GM18507 (cell line): ENCODE data around the gene NKAIN4.

Source experiments
- DNase-seq: peaks from one replicate; pipeline ENCODE4 v3.0.0; 2011; ENCODE audit warnings: low read depth; ENCODE audit not compliant: insufficient read length; ENCODE audit errors: extremely low spot score
- FAIRE-seq: peaks from 2 replicates; lab custom pipeline; 2011; peaks lifted over from hg19 to GRCh38; lab: Jason Lieb, UNC

Gene NKAIN4

GRCh38 chr20:63210011-63210605 is 44.2 kb downstream of the NKAIN4 start:
- DNase-seq (no peak), FAIRE-seq (no peak)

GRCh38 chr20:63208346-63208909 is 45.8 kb downstream of the NKAIN4 start:
- DNase-seq (no peak), FAIRE-seq (no peak)

- DNase-seq, result no peak
- FAIRE-seq, result no peak
Observed at GRCh38 chr20:63206878-63207277, 47.4 kb downstream of the NKAIN4 start.

- DNase-seq, result no peak
- FAIRE-seq, result no peak
Observed at GRCh38 chr20:63205896-63206295, 48.4 kb downstream of the NKAIN4 start.

GRCh38 chr20:63204362-63204761 is 49.9 kb downstream of the NKAIN4 start:
- no peak for DNase-seq
- FAIRE-seq, result no peak

GRCh38 chr20:63202811-63203526 is 51.3 kb downstream of the NKAIN4 start:
- DNase-seq, result no peak
- no peak for FAIRE-seq

- DNase-seq (no peak), FAIRE-seq (no peak)
Observed at GRCh38 chr20:63202021-63202420, 52.2 kb downstream of the NKAIN4 start.

- FAIRE-seq, result no peak
- DNase-seq, result no peak
Observed at GRCh38 chr20:63198606-63199005, 55.7 kb downstream of the NKAIN4 start.

GRCh38 chr20:63196768-63197470 is 57.3 kb downstream of the NKAIN4 start:
- FAIRE-seq, result no peak

GRCh38 chr20:63194797-63195173 is 59.5 kb downstream of the NKAIN4 start:
- DNase-seq (no peak), FAIRE-seq (no peak)

More at GRCh38 chr20:63196768-63197470, 57.3 kb downstream of the NKAIN4 start:
- no peak for DNase-seq

GRCh38 chr20:63194007-63194796 is 60.1 kb downstream of the NKAIN4 start:
- DNase-seq, result no peak
- no peak for FAIRE-seq

- DNase-seq (no peak), FAIRE-seq (no peak)
Observed at GRCh38 chr20:63192721-63193120, 61.5 kb downstream of the NKAIN4 start.

- FAIRE-seq (no peak), DNase-seq (no peak)
Observed at GRCh38 chr20:63191400-63191799, 62.9 kb downstream of the NKAIN4 start.

- DNase-seq (no peak), FAIRE-seq (no peak)
Observed at GRCh38 chr20:63190828-63191227, 63.4 kb downstream of the NKAIN4 start.
